GM23338 (cell line): ENCODE results near the gene KCNMA1. TPM values are rescaled to one million over a fixed set of nuclear protein-coding genes. Genes with fewer than 3 reads are reported as not detected.
A peak's percentile ranks its signal among the peaks of the same experiment; 100 is the strongest.

Source experiments
- ATAC-seq: fragments of 200-7000 bp; cut with Tn5 transposase; 3 replicates; pipeline ENCODE4 v1.9.1; 2020
- DNase-seq: peaks from one replicate; pipeline ENCODE4 v3.0.0-alpha.2; 2015; ENCODE audit warnings: low spot score
- H2AFZ ChIP-seq: fragments of 200-600 bp; sonication (generic); 2 replicates; pipeline ENCODE4 v1.8.0; 2016; ENCODE audit warnings: antibody characterized with exemption, mild to moderate bottlenecking, moderate library complexity
- H3F3A ChIP-seq: fragments of 200-600 bp; sonication (generic); replicated peaks from 2 replicates; pipeline ENCODE4 v1.8.0; 2017; ENCODE audit warnings: antibody characterized with exemption, mixed run types, low read depth
- H3K27ac ChIP-seq: fragments of 200-600 bp; sonication (generic); 2 replicates; pipeline ENCODE4 v1.6.1; 2016; ENCODE audit warnings: low read depth
- H3K27me3 ChIP-seq: fragments of 200-600 bp; sonication (generic); 2 replicates; pipeline ENCODE4 v1.8.0; 2016; ENCODE audit warnings: mild to moderate bottlenecking, mixed run types, moderate library complexity; ENCODE audit not compliant: insufficient read depth
- H3K36me3 ChIP-seq: fragments of 200-600 bp; sonication (generic); 2 replicates; pipeline ENCODE4 v1.8.0; 2016; ENCODE audit warnings: mild to moderate bottlenecking; ENCODE audit not compliant: insufficient read depth
- H3K4me1 ChIP-seq: fragments of 200-600 bp; sonication (generic); 2 replicates; pipeline ENCODE4 v1.8.0; 2016; ENCODE audit warnings: mild to moderate bottlenecking, moderate library complexity; ENCODE audit not compliant: insufficient read depth
- H3K4me2 ChIP-seq: fragments of 200-600 bp; sonication (generic); 2 replicates; pipeline ENCODE4 v1.7.1; 2017; ENCODE audit warnings: mixed run types
- H3K4me3 ChIP-seq: fragments of 200-600 bp; sonication (generic); 2 replicates; pipeline ENCODE4 v1.6.1; 2016; ENCODE audit warnings: mixed run types
- H3K79me2 ChIP-seq: fragments of 200-600 bp; sonication (generic); replicated peaks from 2 replicates; pipeline ENCODE4 v1.8.0; 2017; ENCODE audit warnings: mild to moderate bottlenecking; ENCODE audit not compliant: insufficient read depth
- H3K9me2 ChIP-seq: fragments of 200-600 bp; sonication (generic); 2 replicates; pipeline ENCODE4 v1.8.0; 2017; ENCODE audit not compliant: insufficient read depth
- H4K20me1 ChIP-seq: fragments of 200-600 bp; sonication (generic); replicated peaks from 2 replicates; pipeline ENCODE4 v1.8.0; 2017; ENCODE audit warnings: mild to moderate bottlenecking; ENCODE audit not compliant: insufficient read depth
- H3K27ac Mint-ChIP-seq: 2 replicates; pipeline ENCODE4 v1.8.0; 2020; ENCODE audit warnings: inconsistent platforms, mild to moderate bottlenecking, moderate library complexity, mixed read lengths
- H3K27me3 Mint-ChIP-seq: 3 replicates; pipeline ENCODE4 v1.8.0; 2022; ENCODE audit warnings: low read depth, mild to moderate bottlenecking, moderate library complexity, mixed read lengths, inconsistent platforms; ENCODE audit not compliant: insufficient read depth, poor library complexity
- H3K36me3 Mint-ChIP-seq: 3 replicates; pipeline ENCODE4 v1.8.0; 2021; ENCODE audit warnings: low read depth, mild to moderate bottlenecking, inconsistent platforms, moderate library complexity, mixed read lengths
- H3K4me1 Mint-ChIP-seq: 3 replicates; pipeline ENCODE4 v1.8.0; 2020; ENCODE audit warnings: mild to moderate bottlenecking, inconsistent platforms, mixed read lengths
- H3K4me3 Mint-ChIP-seq: 3 replicates; pipeline ENCODE4 v1.8.0; 2021; ENCODE audit warnings: moderate library complexity, mild to moderate bottlenecking, inconsistent platforms, mixed read lengths
- H3K9me3 Mint-ChIP-seq: 3 replicates; pipeline ENCODE4 v1.8.0; 2020; ENCODE audit warnings: moderate library complexity, mild to moderate bottlenecking, inconsistent platforms, mixed read lengths
- CREB1 ChIP-seq: fragments of 250-450 bp; sonication (Bioruptor Pico); IDR thresholded peaks from 2 replicates; pipeline ENCODE4 v1.5.0; 2020; ENCODE audit warnings: low read depth, mild to moderate bottlenecking, moderate library complexity
- CTCF ChIP-seq, 2 experiments: fragments of 200-600 bp in 1 of 2; sonication (generic) in 1 of 2; conservative IDR thresholded peaks; 2 replicates each; pipeline versions ENCODE4 v1.5.1 to v1.6.1; 2016 to 2017; ENCODE audit warnings: antibody characterized with exemption in 2 of 2, low read depth in 2 of 2, mild to moderate bottlenecking in 2 of 2, moderate library complexity in 1 of 2
- EZH2 ChIP-seq: fragments of 200-600 bp; sonication (generic); IDR thresholded peaks from one replicate; pipeline ENCODE4 v1.8.0; 2017; ENCODE audit warnings: antibody characterized with exemption, mild to moderate bottlenecking, low read depth; ENCODE audit not compliant: unreplicated experiment
- EZH2phosphoT487 ChIP-seq: fragments of 200-600 bp; sonication (generic); IDR thresholded peaks from one replicate; pipeline ENCODE4 v1.8.1; 2018; ENCODE audit warnings: antibody characterized with exemption; ENCODE audit not compliant: unreplicated experiment
- JUNB ChIP-seq: IDR thresholded peaks from one replicate; pipeline ENCODE4 v1.6.1; 2016; ENCODE audit warnings: antibody characterized with exemption; ENCODE audit not compliant: unreplicated experiment
- NANOG ChIP-seq: IDR thresholded peaks from 2 replicates; pipeline ENCODE4 v1.6.1; 2016; ENCODE audit warnings: antibody characterized with exemption, borderline replicate concordance
- POLR2AphosphoS5 ChIP-seq: IDR thresholded peaks from 2 replicates; pipeline ENCODE4 v1.6.1; 2016; ENCODE audit warnings: antibody characterized with exemption, low read depth
- REST ChIP-seq: IDR thresholded peaks from one replicate; pipeline ENCODE4 v1.6.1; 2018; ENCODE audit warnings: antibody characterized with exemption; ENCODE audit not compliant: unreplicated experiment
- STAT1 ChIP-seq: IDR thresholded peaks from one replicate; pipeline ENCODE4 v1.6.1; 2016; ENCODE audit warnings: antibody characterized with exemption; ENCODE audit not compliant: unreplicated experiment
- ZNF114 ChIP-seq: fragments of 250-450 bp; sonication (Bioruptor Pico); IDR thresholded peaks from 2 replicates; pipeline ENCODE4 v1.5.0; 2020; ENCODE audit warnings: mild to moderate bottlenecking, moderate library complexity
- ZNF331 ChIP-seq: fragments of 250-450 bp; sonication (Bioruptor Pico); IDR thresholded peaks from 2 replicates; pipeline ENCODE4 v1.5.0; 2020; ENCODE audit warnings: low read depth, mild to moderate bottlenecking, moderate library complexity
- polyA plus RNA-seq: library from polyadenylated mRNA; unstranded; fragments of >200 nt; fragmentation: Nextera tagmentation; extraction: Ambion mirVana; gene quantifications from 2 replicates; pipeline ENCODE4 v1.2.1, GENCODE V29; 2016
- total RNA-seq: library from RNA; depleted of rRNA; stranded (reverse); fragments of >200 nt; shearing (Covaris generic); gene quantifications from 2 replicates; pipeline ENCODE4 v1.2.3, GENCODE V29; 2014
- TF ChIP-seq, protein P1 (sequence below): IDR thresholded peaks from 2 replicates; pipeline ENCODE4 v1.6.1; 2016; ENCODE audit warnings: antibody characterized with exemption

The KCNMA1 gene
- total and polyA plus RNA-seq, 2 experiments from 2014 or later = 8.2 to 9.0 TPM

GRCh38 chr10:77533146-77533886 lies 104.3 kb downstream of the KCNMA1 start:
- Mint-ChIP-seq H3K4me3 (no peak overlapping the region), H3K27me3 (peaks cover 8% of the 10 kb centered on the region), H3K9me3 (no peaks in the 10 kb centered on the region), H3K36me3 (no peaks in the 10 kb centered on the region), H3K4me1 (peaks cover 36% of the 10 kb centered on the region), H3K27ac (no peak overlapping the region)
- H3F3A ChIP-seq = no peaks in the 10 kb centered on the region
- no peaks in the 10 kb centered on the region for H3K79me2 ChIP-seq
- no peak overlapping the region for H2AFZ ChIP-seq
- no peaks in the 10 kb centered on the region for H4K20me1 ChIP-seq
- no peak overlapping the region for H3K4me2 ChIP-seq
- H3K4me3 ChIP-seq = no peak overlapping the region
- no peak overlapping the region for H3K27ac ChIP-seq
- no peaks in the 10 kb centered on the region for H3K36me3 ChIP-seq
- H3K4me1 ChIP-seq = peaks cover 20% of the 10 kb centered on the region
- TF ChIP-seq EZH2phosphoT487 = no peak
- no peak for TF ChIP-seq ZNF114 (CRISPR knock-in tag)
- ATAC-seq = no peak
- H3K27me3 ChIP-seq = no peaks in the 10 kb centered on the region
- no peaks in the 10 kb centered on the region for H3K9me2 ChIP-seq
- no peak for DNase-seq

GRCh38 chr10:77532068-77532467 lies 105.5 kb downstream of the KCNMA1 start:
- Mint-ChIP-seq H3K27me3 (peaks cover 8% of the 10 kb centered on the region), H3K27ac (peak overlapping the region; percentile 24; the same call in 1 of the 2 replicates), H3K36me3 (no peaks in the 10 kb centered on the region), H3K4me3 (no peak overlapping the region), H3K9me3 (no peaks in the 10 kb centered on the region), H3K4me1 (peaks cover 42% of the 10 kb centered on the region)
- H3K27ac ChIP-seq = no peak overlapping the region
- H4K20me1 ChIP-seq = no peaks in the 10 kb centered on the region
- H3K79me2 ChIP-seq = no peaks in the 10 kb centered on the region
- H3K9me2 ChIP-seq = no peaks in the 10 kb centered on the region
- ATAC-seq (no peak), DNase-seq (no peak)
- peaks cover 22% of the 10 kb centered on the region for H3K4me1 ChIP-seq
- H3K4me3 ChIP-seq = no peak overlapping the region
- H3K27me3 ChIP-seq = no peaks in the 10 kb centered on the region
- H2AFZ ChIP-seq = no peak overlapping the region
- no peak overlapping the region for H3K4me2 ChIP-seq
- no peaks in the 10 kb centered on the region for H3F3A ChIP-seq
- H3K36me3 ChIP-seq = no peaks in the 10 kb centered on the region
- no peak for TF ChIP-seq CREB1 (CRISPR knock-in tag)
- TF ChIP-seq REST = no peak
- TF ChIP-seq POLR2AphosphoS5 = no peak
- TF ChIP-seq NANOG = no peak
- TF ChIP-seq JUNB = no peak
- no peak for TF ChIP-seq EZH2phosphoT487
- TF ChIP-seq ZNF114 (CRISPR knock-in tag) = no peak
- TF ChIP-seq EZH2 = no peak
- TF ChIP-seq, protein P1, sequence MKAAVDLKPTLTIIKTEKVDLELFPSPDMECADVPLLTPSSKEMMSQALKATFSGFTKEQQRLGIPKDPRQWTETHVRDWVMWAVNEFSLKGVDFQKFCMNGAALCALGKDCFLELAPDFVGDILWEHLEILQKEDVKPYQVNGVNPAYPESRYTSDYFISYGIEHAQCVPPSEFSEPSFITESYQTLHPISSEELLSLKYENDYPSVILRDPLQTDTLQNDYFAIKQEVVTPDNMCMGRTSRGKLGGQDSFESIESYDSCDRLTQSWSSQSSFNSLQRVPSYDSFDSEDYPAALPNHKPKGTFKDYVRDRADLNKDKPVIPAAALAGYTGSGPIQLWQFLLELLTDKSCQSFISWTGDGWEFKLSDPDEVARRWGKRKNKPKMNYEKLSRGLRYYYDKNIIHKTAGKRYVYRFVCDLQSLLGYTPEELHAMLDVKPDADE = no peak
- TF ChIP-seq CTCF (conservative IDR thresholded peaks at IDR 0.05; ENCODE audit: low read depth in 2 of 2) = no peak
- no peak for TF ChIP-seq ZNF331 (CRISPR knock-in tag)
- TF ChIP-seq STAT1 = no peak
